Osteoblast (primary cell): ENCODE data around the gene STRADA. TPM values are rescaled to one million over a fixed set of nuclear protein-coding genes. Genes with fewer than 3 reads are reported as not detected.
A peak's percentile ranks its signal among the peaks of the same experiment; 100 is the strongest.

Experiments
- DNase-seq: peaks from one replicate; pipeline ENCODE4 v3.0.0; 2011; ENCODE audit warnings: low spot score, mixed read lengths; ENCODE audit not compliant: insufficient read length; ENCODE audit errors: missing footprints
- H2AFZ ChIP-seq: 2 replicates; pipeline ENCODE4 v1.6.0; 2011; ENCODE audit warnings: mild to moderate bottlenecking, low read length
- H3K27ac ChIP-seq: 2 replicates; pipeline ENCODE4 v1.5.1; 2011; ENCODE audit warnings: mild to moderate bottlenecking, low read depth, low read length, moderate library complexity
- H3K27me3 ChIP-seq: 2 replicates; pipeline ENCODE4 v1.6.0; 2012; ENCODE audit warnings: mild to moderate bottlenecking, control low read depth, inconsistent platforms, low read length, moderate library complexity; ENCODE audit not compliant: insufficient read depth
- H3K36me3 ChIP-seq: 2 replicates; pipeline ENCODE4 v1.5.1; 2011; ENCODE audit warnings: mild to moderate bottlenecking, low read length, control low read depth, moderate library complexity; ENCODE audit not compliant: insufficient read depth
- H3K4me1 ChIP-seq: 2 replicates; pipeline ENCODE4 v1.5.1; 2011; ENCODE audit warnings: mild to moderate bottlenecking, low read length, control low read depth, moderate library complexity; ENCODE audit not compliant: insufficient read depth
- H3K4me2 ChIP-seq: 2 replicates; pipeline ENCODE4 v1.6.0; 2011; ENCODE audit warnings: mild to moderate bottlenecking, low read length; ENCODE audit not compliant: insufficient read depth
- H3K4me3 ChIP-seq: fragments of 200-600 bp; sonication (generic); 3 replicates; pipeline ENCODE4 v1.5.1; 2012; ENCODE audit warnings: mild to moderate bottlenecking, low read length, inconsistent platforms; ENCODE audit not compliant: insufficient read depth
- H3K79me2 ChIP-seq: 2 replicates; pipeline ENCODE4 v1.6.0; 2012; ENCODE audit warnings: mild to moderate bottlenecking, low read length, control low read depth, inconsistent platforms; ENCODE audit not compliant: insufficient read depth
- H3K9me3 ChIP-seq: 2 replicates; pipeline ENCODE4 v1.5.1; 2011; ENCODE audit warnings: low read depth, low read length, control low read depth
- H4K20me1 ChIP-seq: 2 replicates; pipeline ENCODE4 v1.6.0; 2012; ENCODE audit warnings: mild to moderate bottlenecking, low read length, control low read depth; ENCODE audit not compliant: insufficient read depth
- total RNA-seq: library from RNA; depleted of rRNA; stranded (reverse); fragments of >200 nt; gene quantifications from 2 replicates; pipeline ENCODE4 v1.2.3, GENCODE V29; 2012
- TF ChIP-seq, protein P1 (sequence below): IDR thresholded peaks from 2 replicates; pipeline ENCODE4 v1.5.1; 2011; ENCODE audit warnings: mild to moderate bottlenecking, low read depth, low read length, moderate library complexity; ENCODE audit errors: extremely low read depth

STRADA gene
- total RNA-seq, 1 donor = 29.7 TPM

DNA sequence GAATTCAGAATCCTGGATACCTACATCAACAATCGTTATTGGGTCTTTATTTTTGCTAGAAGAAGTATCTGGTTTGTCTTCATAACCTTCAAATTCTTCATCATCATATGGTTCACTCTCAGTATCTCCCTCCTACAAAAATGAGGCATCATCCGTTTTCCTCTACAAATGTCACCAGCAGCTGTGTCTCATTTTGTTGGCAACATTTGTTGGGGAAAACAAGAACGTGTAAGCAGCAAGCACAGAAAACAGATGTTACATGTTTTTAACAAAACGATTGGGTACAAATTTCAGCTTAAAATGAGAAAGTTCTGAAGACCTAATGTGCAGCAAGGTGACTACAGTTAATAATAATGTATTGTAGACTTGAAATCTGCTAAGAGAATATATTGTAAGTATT lies 23.1 kb upstream of the STRADA start:
- no peak for DNase-seq
- Histone ChIP-seq H3K36me3 (peaks cover 47% of the 10 kb centered on the region), H3K4me2 (no peak overlapping the region), H3K27ac (no peak overlapping the region), H4K20me1 (peaks cover 11% of the 10 kb centered on the region), H3K4me3 (no peak overlapping the region), H3K9me3 (no peaks in the 10 kb centered on the region), H3K79me2 (peaks cover 63% of the 10 kb centered on the region), H3K4me1 (no peaks in the 10 kb centered on the region), H3K27me3 (no peaks in the 10 kb centered on the region), H2AFZ (no peak overlapping the region)
- TF ChIP-seq, protein P1, sequence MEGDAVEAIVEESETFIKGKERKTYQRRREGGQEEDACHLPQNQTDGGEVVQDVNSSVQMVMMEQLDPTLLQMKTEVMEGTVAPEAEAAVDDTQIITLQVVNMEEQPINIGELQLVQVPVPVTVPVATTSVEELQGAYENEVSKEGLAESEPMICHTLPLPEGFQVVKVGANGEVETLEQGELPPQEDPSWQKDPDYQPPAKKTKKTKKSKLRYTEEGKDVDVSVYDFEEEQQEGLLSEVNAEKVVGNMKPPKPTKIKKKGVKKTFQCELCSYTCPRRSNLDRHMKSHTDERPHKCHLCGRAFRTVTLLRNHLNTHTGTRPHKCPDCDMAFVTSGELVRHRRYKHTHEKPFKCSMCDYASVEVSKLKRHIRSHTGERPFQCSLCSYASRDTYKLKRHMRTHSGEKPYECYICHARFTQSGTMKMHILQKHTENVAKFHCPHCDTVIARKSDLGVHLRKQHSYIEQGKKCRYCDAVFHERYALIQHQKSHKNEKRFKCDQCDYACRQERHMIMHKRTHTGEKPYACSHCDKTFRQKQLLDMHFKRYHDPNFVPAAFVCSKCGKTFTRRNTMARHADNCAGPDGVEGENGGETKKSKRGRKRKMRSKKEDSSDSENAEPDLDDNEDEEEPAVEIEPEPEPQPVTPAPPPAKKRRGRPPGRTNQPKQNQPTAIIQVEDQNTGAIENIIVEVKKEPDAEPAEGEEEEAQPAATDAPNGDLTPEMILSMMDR = no peak

DNA sequence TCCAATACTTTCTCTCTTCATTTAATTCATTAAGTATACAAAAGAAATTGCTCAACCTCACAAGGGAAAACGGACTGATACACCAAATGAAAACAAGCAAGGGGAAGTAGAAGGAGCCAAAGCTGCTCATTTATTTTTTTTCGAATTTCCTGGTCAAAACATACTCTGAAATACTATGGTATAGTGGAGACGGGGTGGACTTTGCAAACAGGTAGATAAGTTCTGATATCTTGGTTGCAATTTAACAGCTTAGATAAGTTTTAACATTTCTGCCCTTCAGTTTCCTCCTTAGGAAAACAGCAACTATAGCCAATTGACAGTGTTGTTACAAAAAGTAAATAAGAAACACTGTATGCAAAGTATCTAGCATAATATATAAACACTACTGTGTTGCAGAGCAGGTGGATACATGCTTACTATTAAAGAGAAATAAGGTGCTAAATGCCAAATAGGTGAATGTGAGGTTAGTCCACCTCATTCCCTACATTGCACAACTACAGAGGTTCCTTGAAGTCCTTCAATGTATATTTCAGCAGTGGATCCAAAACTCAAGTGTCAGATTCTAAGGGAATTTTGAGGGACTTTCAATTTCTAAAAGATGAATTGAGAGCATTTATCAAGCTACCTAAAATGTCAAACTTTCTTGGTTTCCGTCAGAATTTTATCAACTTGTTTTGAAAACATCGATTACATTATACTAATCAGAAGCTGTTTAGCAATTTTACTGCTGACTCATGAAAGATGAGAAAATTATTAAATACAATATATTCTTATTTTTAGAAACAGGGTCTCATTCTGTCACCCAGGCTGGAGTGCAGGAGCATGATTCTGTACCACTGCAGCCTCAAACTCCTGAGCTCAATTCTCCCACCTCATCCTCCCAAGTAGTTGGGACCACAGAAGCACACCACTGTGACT lies 20.8 kb upstream of the STRADA start:
- no peak for DNase-seq
- Histone ChIP-seq H3K4me2 (no peak overlapping the region), H2AFZ (no peak overlapping the region), H4K20me1 (peaks cover 8% of the 10 kb centered on the region), H3K4me1 (no peaks in the 10 kb centered on the region), H3K4me3 (no peak overlapping the region), H3K79me2 (peaks cover 42% of the 10 kb centered on the region), H3K9me3 (no peaks in the 10 kb centered on the region), H3K36me3 (peaks cover 48% of the 10 kb centered on the region), H3K27me3 (no peaks in the 10 kb centered on the region), H3K27ac (peak overlapping the region; percentile 32)
- TF ChIP-seq, protein P1 = no peak

DNA sequence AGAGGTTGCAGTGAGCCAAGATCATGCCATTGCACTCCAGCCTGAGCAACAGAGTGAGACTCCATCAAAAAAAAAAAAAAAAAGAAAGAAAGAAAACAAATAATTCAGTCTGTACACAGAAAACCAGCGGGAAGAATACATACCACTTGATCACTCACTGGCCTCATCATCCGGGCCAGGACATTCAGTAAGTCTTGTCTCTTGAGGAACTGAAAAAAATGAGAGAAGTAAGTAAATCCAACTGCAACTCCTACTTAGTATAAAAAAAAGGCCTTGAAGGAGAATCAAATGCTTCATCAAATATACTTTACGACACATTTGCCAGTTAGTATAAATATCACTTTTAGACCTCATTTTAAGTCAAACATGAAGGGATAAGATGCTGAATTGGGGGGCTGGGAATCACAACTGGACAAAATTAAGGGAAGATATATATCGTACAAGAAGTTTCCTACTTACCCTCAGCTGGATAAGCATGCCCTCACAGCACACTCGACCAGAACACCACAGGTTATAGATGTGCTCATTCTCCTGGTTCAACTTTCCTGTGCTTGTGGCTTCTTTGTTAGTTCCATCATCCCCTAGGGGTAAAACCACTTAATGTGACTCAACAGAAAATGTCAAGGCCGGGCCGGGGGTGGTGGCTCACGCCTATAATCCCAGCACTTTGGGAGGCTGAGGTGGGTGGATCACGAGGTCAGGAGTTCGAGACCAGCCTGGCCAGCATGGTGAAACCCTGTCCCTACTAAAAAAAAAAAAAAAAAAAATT lies 19.4 kb upstream of the STRADA start:
- Histone ChIP-seq H3K9me3 (no peaks in the 10 kb centered on the region), H4K20me1 (no peaks in the 10 kb centered on the region), H3K36me3 (peaks cover 63% of the 10 kb centered on the region), H3K4me1 (no peaks in the 10 kb centered on the region), H3K4me3 (no peak overlapping the region), H2AFZ (no peak overlapping the region), H3K27ac (no peak overlapping the region), H3K4me2 (no peak overlapping the region), H3K27me3 (no peaks in the 10 kb centered on the region), H3K79me2 (peaks cover 27% of the 10 kb centered on the region)
- TF ChIP-seq, protein P1 = no peak
- DNase-seq = no peak

DNA sequence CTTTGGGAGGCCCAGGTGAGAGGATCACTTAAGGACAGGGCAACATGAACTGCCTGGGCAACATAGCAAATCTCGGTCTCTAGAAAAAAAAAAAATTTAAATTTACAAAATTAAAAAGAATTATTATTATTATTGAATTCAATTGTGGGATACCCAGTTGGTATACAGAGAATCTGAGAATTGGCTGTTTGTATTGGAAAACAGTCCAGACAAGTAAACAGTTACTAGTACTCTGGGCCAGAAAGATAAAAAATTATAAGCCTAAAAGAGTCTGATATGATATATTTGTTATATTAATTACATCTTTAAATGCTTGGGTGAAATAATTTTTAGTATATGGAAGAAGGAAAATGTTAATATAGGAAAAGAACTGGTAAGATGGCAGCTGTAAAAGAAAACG lies 16.8 kb upstream of the STRADA start:
- Histone ChIP-seq H3K9me3 (no peaks in the 10 kb centered on the region), H2AFZ (no peak overlapping the region), H3K79me2 (peaks cover 5% of the 10 kb centered on the region), H3K4me2 (no peak overlapping the region), H3K4me3 (no peak overlapping the region), H3K27ac (no peak overlapping the region), H3K27me3 (no peaks in the 10 kb centered on the region), H4K20me1 (no peaks in the 10 kb centered on the region), H3K36me3 (peaks cover 71% of the 10 kb centered on the region), H3K4me1 (no peaks in the 10 kb centered on the region)
- no peak for DNase-seq
- TF ChIP-seq, protein P1 = no peak
